HG03045 (cell line): ENCODE data around the gene MEIOB.
A peak's percentile ranks its signal among the peaks of the same experiment; 100 is the strongest.

Experiments used
- ATAC-seq: cut with Tn5 transposase; IDR thresholded peaks from one replicate; pipeline ENCODE4 v1.9.1; 2021; ENCODE audit warnings: mild to moderate bottlenecking, moderate library complexity; ENCODE audit not compliant: unreplicated experiment

The MEIOB gene

GRCh38 chr16:1832838-1833454 is 39.0 kb downstream of the MEIOB start:
- ATAC-seq: no peak

- ATAC-seq: no peak
These were observed 40.5 kb downstream of the MEIOB start for GRCh38 chr16:1831186-1832075.

GRCh38 chr16:1830213-1830612 is 41.8 kb downstream of the MEIOB start:
- ATAC-seq: no peak

GRCh38 chr16:1828645-1829410 is 43.1 kb downstream of the MEIOB start:
- ATAC-seq: no peak

GRCh38 chr16:1826691-1827573 is 45.0 kb downstream of the MEIOB start, which contains the start of the genes FAHD1 and HAGH:
FAHD1 (plus strand) TSS chr16:1827206; CDS start chr16:1827239, 33 bp downstream.
HAGH (minus strand) TSS chr16:1826825; CDS start chr16:1826787, 38 bp downstream.
- ATAC-seq: peak; percentile 83

- ATAC-seq: peak; percentile 49
These were observed 45.9 kb downstream of the MEIOB start for GRCh38 chr16:1825864-1826690.

- no peak for ATAC-seq
These were observed 46.5 kb downstream of the MEIOB start for GRCh38 chr16:1825381-1825863.

GRCh38 chr16:1823821-1824220 is 48.1 kb downstream of the MEIOB start:
- ATAC-seq: no peak

- ATAC-seq: no peak
These were observed 49.2 kb downstream of the MEIOB start for GRCh38 chr16:1822801-1823200.

GRCh38 chr16:1821861-1822611 is 49.9 kb downstream of the MEIOB start:
- no peak for ATAC-seq

GRCh38 chr16:1820946-1821290 is 51.0 kb downstream of the MEIOB start:
- ATAC-seq: no peak

- ATAC-seq: no peak
These were observed 51.6 kb downstream of the MEIOB start for GRCh38 chr16:1820096-1820945.

GRCh38 chr16:1819611-1820010 is 52.4 kb downstream of the MEIOB start:
- ATAC-seq: no peak

GRCh38 chr16:1818873-1819525 is 53.0 kb downstream of the MEIOB start:
- no peak for ATAC-seq

GRCh38 chr16:1818204-1818872 is 53.6 kb downstream of the MEIOB start:
- no peak for ATAC-seq

GRCh38 chr16:1817716-1818115 is 54.2 kb downstream of the MEIOB start:
- ATAC-seq: no peak

GRCh38 chr16:1817276-1817589 is 54.7 kb downstream of the MEIOB start:
- no peak for ATAC-seq
